Natural killer cell treated with Interleukin-12 subunit alpha and Interleukin-12 subunit beta and Interleukin-15 and Interleukin-18, amount 100 ng/mL, for 72 hours (primary cell): ENCODE data around the gene CTNND1. TPM values are rescaled to one million over a fixed set of nuclear protein-coding genes. Genes with fewer than 3 reads are reported as not detected.
A peak's percentile ranks its signal among the peaks of the same experiment; 100 is the strongest.
"Not testable (repeated sequence)": the region's sequence is repeated elsewhere in the genome, so short reads cannot be mapped to it uniquely, and the experiment has no call there.

Source experiments
- ATAC-seq, 2 donors: fragments of 150-1000 bp; cut with Tn5 transposase in 1 of 2; sonication (Bioruptor Pico), chemical (Tn5 transposase) in 1 of 2; 2 replicates each; pipeline ENCODE4 v1.10.0; 2021
- DNase-seq: peaks from one replicate; pipeline ENCODE4 v3.0.0; 2022; ENCODE audit warnings: low spot score
- H3K27ac Mint-ChIP-seq, 2 donors: 1 replicate in 1 of 2; 2 replicates in 1 of 2; pipeline ENCODE4 v1.8.0; 2022; ENCODE audit warnings: mixed read lengths in 2 of 2, mild to moderate bottlenecking in 1 of 2, moderate library complexity in 1 of 2
- H3K27me3 Mint-ChIP-seq, 2 donors: 1 replicate in 1 of 2; 2 replicates in 1 of 2; pipeline ENCODE4 v1.8.0; 2022; ENCODE audit warnings: mixed read lengths in 2 of 2
- H3K36me3 Mint-ChIP-seq: one replicate; pipeline ENCODE4 v1.8.0; 2022; ENCODE audit warnings: mixed read lengths
- H3K4me1 Mint-ChIP-seq, 2 donors: 1 replicate in 1 of 2; 2 replicates in 1 of 2; pipeline ENCODE4 v1.8.0; 2022; ENCODE audit warnings: low read depth in 2 of 2, mixed read lengths in 2 of 2, mild to moderate bottlenecking in 1 of 2
- H3K4me3 Mint-ChIP-seq: one replicate; pipeline ENCODE4 v1.8.0; 2022; ENCODE audit warnings: mixed read lengths
- H3K9me3 Mint-ChIP-seq: 2 replicates; pipeline ENCODE4 v1.8.0; 2022; ENCODE audit warnings: mixed read lengths
- total RNA-seq, 2 donors: library from RNA; stranded (reverse); gene quantifications; one replicate each; pipeline ENCODE4 v1.2.3, GENCODE V29; 2022

CTNND1 gene
- 10 to 100 TPM in 1 of 2 donors, 1 to 10 TPM in 1; 9.2 to 10.6 TPM for total RNA-seq

GRCh38 chr11:57761301-57762234 is at the start of gene CTNND1:
TSS of gene CTNND1 (plus strand) at chr11:57761802. CDS start at chr11:57791479, 29,677 bp downstream.
- peak within 1 kb of the TSS in 1 of 2 donors; percentile 23 for H3K27ac Mint-ChIP-seq
- H3K27me3 Mint-ChIP-seq: peaks cover 5 to 15% of the 10 kb centered on the region in 2 donors
- H3K9me3 Mint-ChIP-seq: no peaks in the 10 kb centered on the region
- peaks cover 5% of the 10 kb centered on the region in 2 donors for H3K4me1 Mint-ChIP-seq
- peak in 1 of 2 donors; percentile 53 for ATAC-seq
- H3K36me3 Mint-ChIP-seq: no peaks in the 10 kb centered on the region
- peak within 1 kb of the TSS; percentile 74 for H3K4me3 Mint-ChIP-seq
- DNase-seq: no peak

- Mint-ChIP-seq H3K27me3 (no peaks in the 10 kb centered on the region), H3K36me3 (peaks cover 4% of the 10 kb centered on the region), H3K4me1 (peaks cover 34 to 41% of the 10 kb centered on the region in 2 donors), H3K4me3 (peak within 1 kb of the TSS; percentile 99), H3K27ac (peak within 1 kb of the TSS; percentile 85 to 92), H3K9me3 (no peaks in the 10 kb centered on the region)
- DNase-seq (peak; percentile 93), ATAC-seq (peak; percentile 95 to 97)
Measured at GRCh38 chr11:57712256-57713150, 49.1 kb upstream of the CTNND1 start, which contains the start of gene TMX2. TSS of gene TMX2 (plus strand) at chr11:57712593. CDS start at chr11:57712619, 26 bp downstream.

GRCh38 chr11:57713835-57714234 is 47.8 kb upstream of the CTNND1 start:
- Mint-ChIP-seq H3K4me1 (peaks cover 28 to 41% of the 10 kb centered on the region in 2 donors), H3K27ac (peak overlapping the region; percentile 85 to 92), H3K36me3 (peaks cover 4% of the 10 kb centered on the region), H3K4me3 (peak overlapping the region; percentile 99), H3K27me3 (no peaks in the 10 kb centered on the region), H3K9me3 (no peaks in the 10 kb centered on the region)
- no peak for ATAC-seq
- DNase-seq: no peak

- ATAC-seq, H3K9me3 Mint-ChIP-seq, H3K36me3 Mint-ChIP-seq, DNase-seq, H3K4me3 Mint-ChIP-seq, H3K27ac Mint-ChIP-seq, H3K27me3 Mint-ChIP-seq: not testable (repeated sequence)
- H3K4me1 Mint-ChIP-seq: peaks cover 14 to 17% of the 10 kb centered on the region in 2 donors
Measured at GRCh38 chr11:57716726-57717125, 44.9 kb upstream of the CTNND1 start.

GRCh38 chr11:57727185-57727584 is 34.4 kb upstream of the CTNND1 start:
- Mint-ChIP-seq H3K4me3 (no peak overlapping the region), H3K36me3 (no peaks in the 10 kb centered on the region), H3K9me3 (no peaks in the 10 kb centered on the region), H3K27me3 (no peaks in the 10 kb centered on the region), H3K27ac (peak overlapping the region in 1 of 2 donors; percentile 2), H3K4me1 (peaks cover 0 to 3% of the 10 kb centered on the region in 2 donors)
- DNase-seq (no peak), ATAC-seq (no peak)

- Mint-ChIP-seq H3K27ac (no peak overlapping the region), H3K36me3 (no peaks in the 10 kb centered on the region), H3K9me3 (no peaks in the 10 kb centered on the region), H3K4me1 (peaks cover 0 to 3% of the 10 kb centered on the region in 2 donors), H3K27me3 (no peaks in the 10 kb centered on the region), H3K4me3 (no peak overlapping the region)
- no peak for DNase-seq
- ATAC-seq: no peak
Measured at GRCh38 chr11:57728829-57729228, 32.8 kb upstream of the CTNND1 start.

- Mint-ChIP-seq H3K4me3 (no peak overlapping the region), H3K4me1 (peaks cover 0 to 3% of the 10 kb centered on the region in 2 donors), H3K9me3 (no peaks in the 10 kb centered on the region), H3K27ac (no peak overlapping the region), H3K36me3 (no peaks in the 10 kb centered on the region), H3K27me3 (no peaks in the 10 kb centered on the region)
- no peak for DNase-seq
- no peak for ATAC-seq
Measured at GRCh38 chr11:57729479-57729878, 32.1 kb upstream of the CTNND1 start.

- Mint-ChIP-seq H3K4me3 (no peak overlapping the region), H3K27me3 (no peaks in the 10 kb centered on the region), H3K9me3 (no peaks in the 10 kb centered on the region), H3K27ac (peak overlapping the region in 1 of 2 donors; percentile 45), H3K36me3 (no peaks in the 10 kb centered on the region), H3K4me1 (peaks cover 0 to 3% of the 10 kb centered on the region in 2 donors)
- ATAC-seq (no peak), DNase-seq (no peak)
Measured at GRCh38 chr11:57732661-57733060, 28.9 kb upstream of the CTNND1 start.

GRCh38 chr11:57735619-57736298 is 25.8 kb upstream of the CTNND1 start:
- H3K4me3 Mint-ChIP-seq: no peak overlapping the region
- no peak for ATAC-seq
- no peaks in the 10 kb centered on the region for H3K27me3 Mint-ChIP-seq

GRCh38 chr11:57741132-57742086 is 20.2 kb upstream of the CTNND1 start, which contains the start of gene SELENOH:
TSS of gene SELENOH (plus strand) at chr11:57741491. CDS start at chr11:57741596, 105 bp downstream.
- Mint-ChIP-seq H3K27me3 (no peaks in the 10 kb centered on the region), H3K4me3 (peak within 1 kb of the TSS; percentile 93), H3K4me1 (peaks cover 15 to 22% of the 10 kb centered on the region in 2 donors), H3K27ac (peak within 1 kb of the TSS; percentile 93 to 98), H3K36me3 (peaks cover 16% of the 10 kb centered on the region), H3K9me3 (no peaks in the 10 kb centered on the region)
- ATAC-seq: peak; percentile 95 to 97
- DNase-seq: peak; percentile 98

More at GRCh38 chr11:57735619-57736298, 25.8 kb upstream of the CTNND1 start:
- H3K9me3 Mint-ChIP-seq: no peaks in the 10 kb centered on the region
- no peak for DNase-seq
- peak overlapping the region; percentile 8 to 43 for H3K27ac Mint-ChIP-seq
- peaks cover 1 to 3% of the 10 kb centered on the region in 2 donors for H3K4me1 Mint-ChIP-seq
- peaks cover 6% of the 10 kb centered on the region for H3K36me3 Mint-ChIP-seq

GRCh38 chr11:57742087-57742452 is 19.5 kb upstream of the CTNND1 start:
- no peak for ATAC-seq
- Mint-ChIP-seq H3K4me1 (peaks cover 15 to 22% of the 10 kb centered on the region in 2 donors), H3K27me3 (no peaks in the 10 kb centered on the region), H3K36me3 (peaks cover 16% of the 10 kb centered on the region), H3K4me3 (peak overlapping the region; percentile 93), H3K27ac (peak overlapping the region; percentile 93 to 98), H3K9me3 (no peaks in the 10 kb centered on the region)
- no peak for DNase-seq

- Mint-ChIP-seq H3K9me3 (no peaks in the 10 kb centered on the region), H3K4me3 (no peak overlapping the region), H3K36me3 (peaks cover 10% of the 10 kb centered on the region), H3K27me3 (no peaks in the 10 kb centered on the region), H3K27ac (peak overlapping the region; percentile 8 to 31), H3K4me1 (peaks cover 15 to 22% of the 10 kb centered on the region in 2 donors)
- DNase-seq (no peak), ATAC-seq (no peak)
Measured at GRCh38 chr11:57744357-57744756, 17.2 kb upstream of the CTNND1 start.
